ENCODE data around the gene RUVBL1.

DNA sequence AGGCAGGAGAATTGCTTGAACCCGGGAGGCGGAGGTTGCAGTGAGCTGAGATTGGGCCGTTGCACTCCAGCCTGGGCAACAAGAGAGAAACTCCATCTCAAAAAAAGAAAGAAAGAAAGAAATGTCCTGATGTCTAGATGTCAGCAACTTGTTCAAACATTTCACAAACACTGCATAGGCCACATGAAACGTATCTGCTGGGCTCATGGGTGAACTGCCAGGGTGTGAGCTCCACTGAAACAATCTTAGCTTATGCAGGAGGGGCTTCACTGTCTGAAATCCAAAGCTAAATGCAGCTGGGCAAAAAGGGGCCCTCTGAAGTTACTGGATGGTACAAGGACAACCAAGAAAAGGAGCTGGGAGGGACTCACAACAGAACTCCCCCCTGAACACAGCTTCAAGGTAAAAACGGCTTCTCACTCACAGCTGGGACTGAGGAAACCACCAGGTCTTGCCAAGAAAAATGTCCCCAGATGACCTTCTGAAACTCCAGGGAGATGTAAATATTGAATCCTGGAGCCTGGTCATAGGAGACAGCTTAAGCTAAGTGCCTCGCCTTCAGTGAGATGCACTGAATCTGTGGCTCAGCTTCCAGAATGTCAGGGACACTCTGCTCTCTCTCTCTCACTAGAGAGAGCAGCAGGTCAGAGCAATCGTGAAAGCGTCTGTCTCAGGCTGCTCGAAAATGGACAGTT lies 39.5 kb downstream of the RUVBL1 start:
- TF ChIP-seq EZH2 (IDR thresholded peaks at IDR 0.05; ENCODE audit: insufficient read depth, poor library complexity, severe bottlenecking), result no peak
- no peak for TF ChIP-seq EZH2phosphoT487 (IDR thresholded peaks at IDR 0.05; ENCODE audit: insufficient read depth, low read depth)
